Thymus (tissue), 11 donors: ENCODE measurements around the gene ATM. TPM values are rescaled to one million over a fixed set of nuclear protein-coding genes. Genes with fewer than 3 reads are reported as not detected.

ENCODE experiments used
- DNase-seq, 9 donors: peaks; one replicate each; pipeline ENCODE4 v3.0.0-alpha.2; 2013; ENCODE audit warnings: low spot score in 9 of 9, low read depth in 6 of 9, missing footprints in 1 of 9
- H3K27ac ChIP-seq, 2 donors: one replicate each; pipeline ENCODE4 v1.5.1; 2013; ENCODE audit warnings: control low read depth in 1 of 2, low read depth in 1 of 2, low read length in 1 of 2, mild to moderate bottlenecking in 1 of 2, moderate library complexity in 1 of 2
- H3K27me3 ChIP-seq, 2 donors: one replicate each; pipeline ENCODE4 v1.5.1; 2013; ENCODE audit warnings: low read length in 1 of 2; ENCODE audit not compliant: control insufficient read depth in 2 of 2, insufficient read depth in 1 of 2
- H3K36me3 ChIP-seq, 2 donors: one replicate each; pipeline ENCODE4 v1.5.1; 2013; ENCODE audit warnings: low read length in 1 of 2, mild to moderate bottlenecking in 1 of 2, moderate library complexity in 1 of 2; ENCODE audit not compliant: control insufficient read depth in 2 of 2, insufficient read depth in 2 of 2
- H3K4me1 ChIP-seq, 2 donors: one replicate each; pipeline ENCODE4 v1.5.1; 2013; ENCODE audit warnings: low read length in 2 of 2; ENCODE audit not compliant: control insufficient read depth in 2 of 2, insufficient read depth in 2 of 2
- H3K4me3 ChIP-seq, 2 donors: one replicate each; pipeline ENCODE4 v1.5.1; 2013; ENCODE audit warnings: low read length in 2 of 2, control low read depth in 1 of 2, mild to moderate bottlenecking in 1 of 2
- H3K9me3 ChIP-seq, 2 donors: one replicate each; pipeline ENCODE4 v1.5.1; 2013; ENCODE audit warnings: low read length in 1 of 2, mild to moderate bottlenecking in 1 of 2; ENCODE audit not compliant: control insufficient read depth in 2 of 2, insufficient read depth in 1 of 2
- WGBS: extraction: QIAGEN DNeasy Blood & Tissue Kit; methylation state at CpG from one replicate; pipeline ENCODE4 v1.1.7; 2013; 5-methylcytosine and 5-hydroxymethylcytosine counted together
- polyA plus RNA-seq: library from polyadenylated mRNA; stranded (reverse); fragments of 200-250 nt; gene quantifications from one replicate; pipeline ENCODE4 v1.2.3, GENCODE V29; 2013
- total RNA-seq: library from RNA; stranded (reverse); fragments of 120-200 nt; gene quantifications from one replicate; pipeline ENCODE4 v1.2.4, GENCODE V29; 2013
- donor health status: healthy.

ATM gene
- total and polyA plus RNA-seq, 2 donors: 55.0 to 67.0 TPM

DNA sequence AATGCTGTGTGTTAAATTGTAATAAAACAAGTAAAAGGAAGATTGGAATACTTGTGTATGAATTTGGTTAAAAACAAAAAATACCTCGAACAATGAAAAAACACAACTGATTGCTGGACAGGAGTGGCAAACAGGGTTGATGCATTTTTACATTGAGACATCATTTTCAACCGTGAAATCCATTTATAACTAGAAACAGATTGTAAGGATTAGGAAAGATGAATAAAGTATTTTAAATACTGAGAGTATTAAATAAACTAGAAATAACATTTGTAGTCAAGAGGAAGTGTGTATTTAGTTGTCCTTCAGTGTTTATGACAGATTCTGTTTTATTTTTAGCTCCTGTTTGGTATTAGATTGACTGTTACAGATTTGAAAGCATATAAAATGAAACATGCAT lies 5.4 kb downstream of the ATM start:
- peaks cover 3% of the 10 kb centered on the region in 2 donors for H3K4me1 ChIP-seq
- no peak overlapping the region for H3K27ac ChIP-seq
- H3K36me3 ChIP-seq: peaks cover 3 to 34% of the 10 kb centered on the region in 2 donors
- no peaks in the 10 kb centered on the region for H3K27me3 ChIP-seq
- WGBS: 95% methylated on average over 2 of the region's 2 CpGs
- H3K9me3 ChIP-seq: no peaks in the 10 kb centered on the region
- no peak overlapping the region for H3K4me3 ChIP-seq
- DNase-seq: no peak

DNA sequence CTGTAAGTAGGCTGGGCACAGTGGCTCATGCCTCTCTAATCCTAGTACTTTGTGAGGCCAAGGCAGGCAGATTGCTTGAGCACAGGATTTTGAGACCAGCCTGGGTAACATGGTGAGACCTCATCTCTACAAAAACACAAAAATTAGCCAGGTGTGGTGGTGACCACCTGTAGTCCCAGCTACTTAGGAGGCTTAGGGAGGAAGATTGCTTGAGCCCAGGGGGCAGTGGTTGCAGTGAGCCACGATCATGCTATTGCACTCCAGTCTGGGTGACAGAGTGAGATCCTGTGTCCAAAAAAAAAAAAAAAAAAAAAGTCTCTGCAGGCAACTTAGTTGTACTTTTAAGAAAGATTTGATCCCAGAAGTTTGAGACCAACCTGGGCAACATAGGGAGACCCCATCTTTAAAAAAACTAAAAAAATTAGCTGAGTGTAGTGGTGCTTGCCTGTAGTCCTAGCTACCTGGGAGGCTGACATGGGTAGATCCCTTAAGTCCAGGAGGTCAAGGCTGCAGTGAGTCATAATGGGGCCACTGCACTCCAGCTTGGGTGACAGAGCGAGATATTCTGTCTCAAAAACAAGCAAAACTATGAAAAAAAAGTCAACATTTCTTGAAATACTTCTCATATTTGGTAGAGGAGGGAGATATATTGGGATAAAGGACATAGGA lies 10.5 kb downstream of the ATM start:
- WGBS: 97% methylated on average over 2 of the region's 2 CpGs
- H3K27me3 ChIP-seq: no peaks in the 10 kb centered on the region
- H3K4me1 ChIP-seq: peaks cover 5 to 17% of the 10 kb centered on the region in 2 donors
- H3K36me3 ChIP-seq: peaks cover 3 to 36% of the 10 kb centered on the region in 2 donors
- no peak overlapping the region for H3K4me3 ChIP-seq
- H3K27ac ChIP-seq: no peak overlapping the region
- no peak for DNase-seq
- no peaks in the 10 kb centered on the region for H3K9me3 ChIP-seq

DNA sequence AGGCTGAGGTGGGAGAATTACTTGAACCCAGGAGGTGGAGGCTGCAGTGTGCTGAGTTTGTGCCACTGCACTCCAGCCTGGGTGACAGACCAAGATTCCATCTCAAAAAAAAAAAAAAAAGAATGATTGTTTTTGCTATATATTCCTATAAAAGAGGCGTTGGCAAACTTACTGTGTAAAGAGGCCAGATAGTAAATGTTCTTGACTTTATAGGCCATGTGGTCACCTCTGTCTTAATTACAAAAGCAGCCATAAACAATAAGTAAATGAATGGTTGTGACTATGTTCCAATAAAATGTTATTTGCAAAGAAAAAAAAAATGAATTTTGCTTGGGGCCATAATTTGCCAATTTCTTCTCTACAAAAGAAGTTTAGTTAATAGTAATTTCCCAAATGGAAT lies 12.3 kb downstream of the ATM start:
- no peaks in the 10 kb centered on the region for H3K27me3 ChIP-seq
- no peak overlapping the region for H3K27ac ChIP-seq
- WGBS: 97% methylated on average over 1 of the region's 1 CpG

DNA sequence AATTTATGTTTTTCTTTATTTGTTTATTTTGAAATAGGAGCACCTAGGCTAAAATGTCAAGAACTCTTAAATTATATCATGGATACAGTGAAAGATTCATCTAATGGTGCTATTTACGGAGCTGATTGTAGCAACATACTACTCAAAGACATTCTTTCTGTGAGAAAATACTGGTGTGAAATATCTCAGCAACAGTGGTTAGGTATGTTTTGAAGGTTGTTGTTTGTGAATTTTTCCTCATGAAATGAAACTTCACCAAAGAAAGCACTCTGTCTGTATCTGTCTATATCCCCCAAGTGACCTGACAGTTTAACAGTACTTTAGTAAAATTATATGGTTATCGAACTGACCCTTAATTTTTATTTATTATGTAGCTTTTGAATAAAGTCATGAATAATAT lies 12.8 kb downstream of the ATM start:
- peak in 1 of 9 donors; percentile 15 for DNase-seq
- Histone ChIP-seq H3K27me3 (no peaks in the 10 kb centered on the region), H3K9me3 (no peaks in the 10 kb centered on the region), H3K27ac (peak overlapping the region in 1 of 2 donors; percentile 93), H3K4me3 (no peak overlapping the region), H3K36me3 (peaks cover 0 to 28% of the 10 kb centered on the region in 2 donors), H3K4me1 (peaks cover 7 to 25% of the 10 kb centered on the region in 2 donors)
- WGBS: 92% methylated on average over 2 of the region's 2 CpGs

More for the DNA sequence above, 12.3 kb downstream of the ATM start:
- DNase-seq: no peak
- Histone ChIP-seq H3K4me1 (peaks cover 7 to 25% of the 10 kb centered on the region in 2 donors), H3K9me3 (no peaks in the 10 kb centered on the region), H3K36me3 (peaks cover 0 to 31% of the 10 kb centered on the region in 2 donors), H3K4me3 (no peak overlapping the region)

- Histone ChIP-seq H3K9me3 (no peaks in the 10 kb centered on the region), H3K27ac (peak overlapping the region; percentile 92 to 93), H3K4me1 (peaks cover 7 to 25% of the 10 kb centered on the region in 2 donors), H3K4me3 (peak overlapping the region in 1 of 2 donors; percentile 7), H3K36me3 (peaks cover 0 to 26% of the 10 kb centered on the region in 2 donors), H3K27me3 (no peaks in the 10 kb centered on the region)
- 75% methylated on average over 1 of the region's 1 CpG for WGBS
- peak in 1 of 9 donors; percentile 50 for DNase-seq
Measured at GRCh38 chr11:108237058-108237481, 14.2 kb downstream of the ATM start.

DNA sequence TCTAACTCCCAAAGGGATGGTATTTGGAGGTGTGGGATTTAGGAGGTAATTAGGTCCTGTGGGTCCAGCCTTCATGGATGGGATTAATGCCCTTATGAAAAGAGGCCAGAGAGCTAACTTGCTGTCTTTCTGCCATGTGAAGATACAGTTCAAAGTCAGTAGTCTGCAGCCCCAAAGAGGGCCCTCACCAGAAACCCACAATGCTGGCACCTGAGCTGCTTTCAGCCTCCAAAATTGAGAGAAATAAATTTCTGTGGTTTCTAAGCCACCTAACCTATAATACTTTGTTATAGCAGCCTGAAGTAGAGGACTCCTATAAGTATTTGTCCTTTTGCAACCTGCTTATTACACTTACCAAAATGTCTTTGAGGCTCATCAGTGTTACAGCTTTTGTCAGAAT lies 16.2 kb downstream of the ATM start:
- Histone ChIP-seq H3K4me3 (no peak overlapping the region), H3K36me3 (peaks cover 0 to 16% of the 10 kb centered on the region in 2 donors), H3K4me1 (peaks cover 7 to 25% of the 10 kb centered on the region in 2 donors), H3K27ac (peak overlapping the region; percentile 19 to 33), H3K27me3 (no peaks in the 10 kb centered on the region), H3K9me3 (no peaks in the 10 kb centered on the region)
- peak in 1 of 9 donors; percentile 73 for DNase-seq

DNA sequence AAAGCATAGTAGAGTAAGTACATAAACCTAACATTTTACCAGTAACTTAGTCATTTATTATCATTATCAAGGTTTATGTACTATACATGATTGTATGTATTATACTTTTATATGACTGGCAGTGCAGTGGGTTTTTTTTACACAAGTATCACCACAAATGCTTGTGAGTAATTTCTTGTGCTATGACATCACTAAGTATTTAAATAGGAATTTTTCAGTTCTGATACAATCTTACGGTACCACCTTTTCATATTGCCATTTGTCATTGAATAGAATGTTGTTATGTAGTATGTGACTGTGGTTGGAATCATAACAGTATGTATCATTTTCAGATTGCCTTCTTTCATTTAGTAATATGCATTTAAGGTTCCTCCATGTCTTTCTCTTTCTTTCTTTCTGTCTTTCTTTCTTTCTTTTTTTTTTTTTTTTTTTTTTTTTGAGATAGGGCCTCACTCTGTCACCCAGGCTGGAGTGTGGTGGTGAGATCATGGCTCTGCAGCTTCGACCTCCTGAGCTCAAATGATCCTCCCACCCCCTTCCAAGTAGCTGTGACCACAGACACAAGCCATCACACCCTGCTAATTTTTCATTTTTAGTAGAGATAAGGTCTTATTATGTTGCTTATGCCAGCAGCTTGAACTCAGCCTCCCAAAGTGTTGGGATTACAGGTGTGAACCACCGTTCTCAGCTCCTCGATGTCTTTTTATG lies 18.6 kb downstream of the ATM start:
- Histone ChIP-seq H3K4me1 (peaks cover 4 to 17% of the 10 kb centered on the region in 2 donors), H3K27me3 (no peaks in the 10 kb centered on the region), H3K9me3 (no peaks in the 10 kb centered on the region), H3K27ac (no peak overlapping the region), H3K4me3 (no peak overlapping the region), H3K36me3 (peaks cover 0 to 22% of the 10 kb centered on the region in 2 donors)
- DNase-seq: no peak
- 93% methylated on average over 4 of the region's 4 CpGs for WGBS

- no peak for DNase-seq
- H3K9me3 ChIP-seq: no peaks in the 10 kb centered on the region
- no peak overlapping the region for H3K4me3 ChIP-seq
- over 99% methylated on average over 2 of the region's 2 CpGs for WGBS
- H3K27me3 ChIP-seq: no peaks in the 10 kb centered on the region
- H3K36me3 ChIP-seq: peaks cover 0 to 20% of the 10 kb centered on the region in 2 donors
- peaks cover 2 to 13% of the 10 kb centered on the region in 2 donors for H3K4me1 ChIP-seq
- no peak overlapping the region for H3K27ac ChIP-seq
Measured at GRCh38 chr11:108242422-108242821, 19.6 kb downstream of the ATM start.

- no peak for DNase-seq
- no peak overlapping the region for H3K27ac ChIP-seq
- over 99% methylated on average over 3 of the region's 3 CpGs for WGBS
- H3K27me3 ChIP-seq: no peaks in the 10 kb centered on the region
- H3K4me1 ChIP-seq: no peaks in the 10 kb centered on the region
- peaks cover 3 to 33% of the 10 kb centered on the region in 2 donors for H3K36me3 ChIP-seq
- H3K9me3 ChIP-seq: no peaks in the 10 kb centered on the region
- H3K4me3 ChIP-seq: no peak overlapping the region
Measured at GRCh38 chr11:108246308-108246707, 23.4 kb downstream of the ATM start.
